Suprapubic skin (tissue), 3 donors: ENCODE results near the gene LAMA3.

ENCODE experiments used
- CTCF ChIP-seq, 2 donors: fragments of 200-600 bp in 1 of 2; fragments of 450-650 bp in 1 of 2; sonication (generic) in 1 of 2; IDR thresholded peaks; one replicate each; pipeline ENCODE4 v1.5.1; 2016 to 2019; ENCODE audit warnings: antibody characterized with exemption in 2 of 2, mild to moderate bottlenecking in 1 of 2, moderate library complexity in 1 of 2
- EP300 ChIP-seq: sonication (generic); formaldehyde crosslinking; IDR thresholded peaks from one replicate; pipeline ENCODE4 v1.6.1; 2017; ENCODE audit warnings: antibody characterized with exemption

DNA sequence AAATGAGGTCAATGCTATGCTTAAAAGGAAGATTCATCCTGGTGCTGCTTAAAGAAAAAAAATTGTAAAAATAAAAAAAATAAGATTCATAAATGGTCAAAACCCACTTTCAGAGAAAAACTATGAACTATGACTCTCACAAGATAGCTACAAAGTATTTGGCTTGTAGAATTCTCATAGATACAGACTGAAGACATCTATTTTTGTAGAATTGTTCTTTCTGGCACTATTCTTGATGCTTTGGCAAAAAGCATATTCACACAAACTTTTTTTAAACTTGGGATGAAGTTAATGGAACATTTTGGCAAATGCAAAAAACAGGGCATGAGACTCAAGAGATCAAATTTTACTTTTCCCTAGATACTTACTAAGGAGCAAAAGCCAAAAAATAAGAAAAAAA is 14.0 kb upstream of the LAMA3 start:
- TF ChIP-seq CTCF (IDR thresholded peaks at IDR 0.05) (no peak), EP300 (no peak)
